GM23338 (cell line): ENCODE data around the gene FITM2. TPM values are rescaled to one million over a fixed set of nuclear protein-coding genes. Genes with fewer than 3 reads are reported as not detected.

Experiments
- ATAC-seq: fragments of 200-7000 bp; cut with Tn5 transposase; 3 replicates; pipeline ENCODE4 v1.9.1; 2020
- DNase-seq: peaks from one replicate; pipeline ENCODE4 v3.0.0-alpha.2; 2015; ENCODE audit warnings: low spot score
- H2AFZ ChIP-seq: fragments of 200-600 bp; sonication (generic); 2 replicates; pipeline ENCODE4 v1.8.0; 2016; ENCODE audit warnings: antibody characterized with exemption, mild to moderate bottlenecking, moderate library complexity
- H3F3A ChIP-seq: fragments of 200-600 bp; sonication (generic); replicated peaks from 2 replicates; pipeline ENCODE4 v1.8.0; 2017; ENCODE audit warnings: antibody characterized with exemption, mixed run types, low read depth
- H3K27ac ChIP-seq: fragments of 200-600 bp; sonication (generic); 2 replicates; pipeline ENCODE4 v1.6.1; 2016; ENCODE audit warnings: low read depth
- H3K27me3 ChIP-seq: fragments of 200-600 bp; sonication (generic); 2 replicates; pipeline ENCODE4 v1.8.0; 2016; ENCODE audit warnings: mild to moderate bottlenecking, mixed run types, moderate library complexity; ENCODE audit not compliant: insufficient read depth
- H3K36me3 ChIP-seq: fragments of 200-600 bp; sonication (generic); 2 replicates; pipeline ENCODE4 v1.8.0; 2016; ENCODE audit warnings: mild to moderate bottlenecking; ENCODE audit not compliant: insufficient read depth
- H3K4me1 ChIP-seq: fragments of 200-600 bp; sonication (generic); 2 replicates; pipeline ENCODE4 v1.8.0; 2016; ENCODE audit warnings: mild to moderate bottlenecking, moderate library complexity; ENCODE audit not compliant: insufficient read depth
- H3K4me2 ChIP-seq: fragments of 200-600 bp; sonication (generic); 2 replicates; pipeline ENCODE4 v1.7.1; 2017; ENCODE audit warnings: mixed run types
- H3K4me3 ChIP-seq: fragments of 200-600 bp; sonication (generic); 2 replicates; pipeline ENCODE4 v1.6.1; 2016; ENCODE audit warnings: mixed run types
- H3K79me2 ChIP-seq: fragments of 200-600 bp; sonication (generic); replicated peaks from 2 replicates; pipeline ENCODE4 v1.8.0; 2017; ENCODE audit warnings: mild to moderate bottlenecking; ENCODE audit not compliant: insufficient read depth
- H3K9me2 ChIP-seq: fragments of 200-600 bp; sonication (generic); 2 replicates; pipeline ENCODE4 v1.8.0; 2017; ENCODE audit not compliant: insufficient read depth
- H4K20me1 ChIP-seq: fragments of 200-600 bp; sonication (generic); replicated peaks from 2 replicates; pipeline ENCODE4 v1.8.0; 2017; ENCODE audit warnings: mild to moderate bottlenecking; ENCODE audit not compliant: insufficient read depth
- H3K27ac Mint-ChIP-seq: 2 replicates; pipeline ENCODE4 v1.8.0; 2020; ENCODE audit warnings: inconsistent platforms, mild to moderate bottlenecking, moderate library complexity, mixed read lengths
- H3K27me3 Mint-ChIP-seq: 3 replicates; pipeline ENCODE4 v1.8.0; 2022; ENCODE audit warnings: low read depth, mild to moderate bottlenecking, moderate library complexity, mixed read lengths, inconsistent platforms; ENCODE audit not compliant: insufficient read depth, poor library complexity
- H3K36me3 Mint-ChIP-seq: 3 replicates; pipeline ENCODE4 v1.8.0; 2021; ENCODE audit warnings: low read depth, mild to moderate bottlenecking, inconsistent platforms, moderate library complexity, mixed read lengths
- H3K4me1 Mint-ChIP-seq: 3 replicates; pipeline ENCODE4 v1.8.0; 2020; ENCODE audit warnings: mild to moderate bottlenecking, inconsistent platforms, mixed read lengths
- H3K4me3 Mint-ChIP-seq: 3 replicates; pipeline ENCODE4 v1.8.0; 2021; ENCODE audit warnings: moderate library complexity, mild to moderate bottlenecking, inconsistent platforms, mixed read lengths
- H3K9me3 Mint-ChIP-seq: 3 replicates; pipeline ENCODE4 v1.8.0; 2020; ENCODE audit warnings: moderate library complexity, mild to moderate bottlenecking, inconsistent platforms, mixed read lengths
- CREB1 ChIP-seq: fragments of 250-450 bp; sonication (Bioruptor Pico); IDR thresholded peaks from 2 replicates; pipeline ENCODE4 v1.5.0; 2020; ENCODE audit warnings: low read depth, mild to moderate bottlenecking, moderate library complexity
- CTCF ChIP-seq, 2 experiments: fragments of 200-600 bp in 1 of 2; sonication (generic) in 1 of 2; conservative IDR thresholded peaks; 2 replicates each; pipeline versions ENCODE4 v1.5.1 to v1.6.1; 2016 to 2017; ENCODE audit warnings: antibody characterized with exemption in 2 of 2, low read depth in 2 of 2, mild to moderate bottlenecking in 2 of 2, moderate library complexity in 1 of 2
- ETS1 ChIP-seq: IDR thresholded peaks from 2 replicates; pipeline ENCODE4 v1.6.1; 2016; ENCODE audit warnings: antibody characterized with exemption
- JUNB ChIP-seq: IDR thresholded peaks from one replicate; pipeline ENCODE4 v1.6.1; 2016; ENCODE audit warnings: antibody characterized with exemption; ENCODE audit not compliant: unreplicated experiment
- NANOG ChIP-seq: IDR thresholded peaks from 2 replicates; pipeline ENCODE4 v1.6.1; 2016; ENCODE audit warnings: antibody characterized with exemption, borderline replicate concordance
- REST ChIP-seq: IDR thresholded peaks from one replicate; pipeline ENCODE4 v1.6.1; 2018; ENCODE audit warnings: antibody characterized with exemption; ENCODE audit not compliant: unreplicated experiment
- STAT1 ChIP-seq: IDR thresholded peaks from one replicate; pipeline ENCODE4 v1.6.1; 2016; ENCODE audit warnings: antibody characterized with exemption; ENCODE audit not compliant: unreplicated experiment
- ZNF114 ChIP-seq: fragments of 250-450 bp; sonication (Bioruptor Pico); IDR thresholded peaks from 2 replicates; pipeline ENCODE4 v1.5.0; 2020; ENCODE audit warnings: mild to moderate bottlenecking, moderate library complexity
- ZNF331 ChIP-seq: fragments of 250-450 bp; sonication (Bioruptor Pico); IDR thresholded peaks from 2 replicates; pipeline ENCODE4 v1.5.0; 2020; ENCODE audit warnings: low read depth, mild to moderate bottlenecking, moderate library complexity
- ZNF462 ChIP-seq: fragments of 250-450 bp; sonication (Bioruptor Pico); IDR thresholded peaks from 2 replicates; pipeline ENCODE4 v1.5.0; 2020; ENCODE audit warnings: mild to moderate bottlenecking, moderate library complexity
- polyA plus RNA-seq: library from polyadenylated mRNA; unstranded; fragments of >200 nt; fragmentation: Nextera tagmentation; extraction: Ambion mirVana; gene quantifications from 2 replicates; pipeline ENCODE4 v1.2.1, GENCODE V29; 2016
- total RNA-seq: library from RNA; depleted of rRNA; stranded (reverse); fragments of >200 nt; shearing (Covaris generic); gene quantifications from 2 replicates; pipeline ENCODE4 v1.2.3, GENCODE V29; 2014

Gene FITM2
- total and polyA plus RNA-seq, 2 experiments from 2014 or later, result 0.87 to 1.6 TPM

GRCh38 chr20:44336725-44337380, 25.9 kb upstream of the FITM2 start, which contains the start of gene R3HDML (continued):
- TF ChIP-seq CREB1 (CRISPR knock-in tag) (no peak), CTCF (conservative IDR thresholded peaks at IDR 0.05; ENCODE audit: low read depth in 2 of 2) (no peak), ETS1 (no peak), STAT1 (no peak)

GRCh38 chr20:44336086-44336485, 25.1 kb upstream of the FITM2 start:
- H2AFZ ChIP-seq, result peak overlapping the region; percentile 90
- TF ChIP-seq ZNF114 (no peak), ZNF462 (CRISPR knock-in tag) (no peak), ZNF331 (no peak), JUNB (no peak), NANOG (no peak), REST (no peak)

More at GRCh38 chr20:44336086-44336485, 25.1 kb upstream of the FITM2 start:
- H3K36me3 ChIP-seq, result no peaks in the 10 kb centered on the region
- H3K4me2 ChIP-seq, result peak overlapping the region; percentile 34; the same call in 1 of the 2 replicates
- H3K4me3 Mint-ChIP-seq, result peak overlapping the region; percentile 44; the same call in 1 of the 3 replicates
- H3K36me3 Mint-ChIP-seq, result no peaks in the 10 kb centered on the region
- peak overlapping the region; percentile 27; the same call in 1 of the 2 replicates for H3K4me3 ChIP-seq
- H3K79me2 ChIP-seq, result no peaks in the 10 kb centered on the region
- H3K27me3 Mint-ChIP-seq, result peaks cover 3% of the 10 kb centered on the region
- no peaks in the 10 kb centered on the region for H3K27me3 ChIP-seq
- no peaks in the 10 kb centered on the region for H3K9me3 Mint-ChIP-seq
- H3F3A ChIP-seq, result no peaks in the 10 kb centered on the region
- no peaks in the 10 kb centered on the region for H3K9me2 ChIP-seq
- H3K4me1 ChIP-seq, result peaks cover 3% of the 10 kb centered on the region; the same call in 1 of the 2 replicates
- H3K27ac ChIP-seq, result no peak overlapping the region
- H3K27ac Mint-ChIP-seq, result no peak overlapping the region; the same call in 1 of the 2 replicates
- H3K4me1 Mint-ChIP-seq, result peaks cover 14% of the 10 kb centered on the region
- ATAC-seq (peak; percentile 95), DNase-seq (peak; percentile 76)
- no peaks in the 10 kb centered on the region for H4K20me1 ChIP-seq
